H9 (cell line): ENCODE results near the gene THOC2. TPM values are rescaled to one million over a fixed set of nuclear protein-coding genes. Genes with fewer than 3 reads are reported as not detected.

Experiments used
- DNase-seq: peaks from one replicate; pipeline ENCODE4 v3.0.0-alpha.2; 2017
- H2AFZ ChIP-seq: one replicate; pipeline ENCODE4 v1.6.1; 2013; ENCODE audit warnings: mild to moderate bottlenecking, low read length, control low read depth, moderate library complexity
- H2AK5ac ChIP-seq: 2 replicates; pipeline ENCODE4 v1.6.1; 2013; ENCODE audit warnings: low read length, control low read depth, mixed read lengths; ENCODE audit not compliant: insufficient read length
- H2BK120ac ChIP-seq: one replicate; pipeline ENCODE4 v1.6.1; 2013; ENCODE audit warnings: low read depth, mild to moderate bottlenecking, low read length, control low read depth, inconsistent platforms; ENCODE audit not compliant: poor library complexity, severe bottlenecking
- H2BK12ac ChIP-seq: 2 replicates; pipeline ENCODE4 v1.6.1; 2013; ENCODE audit warnings: low read length, control low read depth, mixed read lengths, low read depth; ENCODE audit not compliant: insufficient read length
- H2BK15ac ChIP-seq: 2 replicates; pipeline ENCODE4 v1.6.1; 2013; ENCODE audit warnings: low read depth, low read length, control low read depth
- H2BK20ac ChIP-seq: one replicate; pipeline ENCODE4 v1.6.1; 2013; ENCODE audit warnings: low read depth, mild to moderate bottlenecking, low read length, control low read depth, inconsistent platforms; ENCODE audit not compliant: poor library complexity, severe bottlenecking
- H2BK5ac ChIP-seq: 2 replicates; pipeline ENCODE4 v1.6.1; 2013; ENCODE audit warnings: low read length, control low read depth, mixed read lengths; ENCODE audit not compliant: insufficient read length
- H3K14ac ChIP-seq: 2 replicates; pipeline ENCODE4 v1.6.1; 2013; ENCODE audit warnings: low read length, control low read depth; ENCODE audit not compliant: insufficient read depth
- H3K18ac ChIP-seq: 2 replicates; pipeline ENCODE4 v1.6.1; 2013; ENCODE audit warnings: low read depth, mild to moderate bottlenecking, mixed read lengths, low read length, control low read depth; ENCODE audit not compliant: insufficient read length
- H3K23ac ChIP-seq: 2 replicates; pipeline ENCODE4 v1.6.1; 2013; ENCODE audit warnings: low read length, control low read depth, mixed read lengths, low read depth; ENCODE audit not compliant: insufficient read length
- H3K23me2 ChIP-seq: 2 replicates; pipeline ENCODE4 v1.6.1; 2013; ENCODE audit warnings: low read depth, mild to moderate bottlenecking, mixed read lengths, low read length, control low read depth; ENCODE audit not compliant: insufficient read length, poor library complexity, severe bottlenecking
- H3K27ac ChIP-seq: 2 replicates; pipeline ENCODE4 v1.5.1; 2013; ENCODE audit warnings: low read length, control low read depth, mixed read lengths, low read depth; ENCODE audit not compliant: insufficient read length
- H3K27me3 ChIP-seq: 2 replicates; pipeline ENCODE4 v1.6.1; 2013; ENCODE audit warnings: low read length, control low read depth, inconsistent platforms; ENCODE audit not compliant: insufficient read depth
- H3K4ac ChIP-seq: 2 replicates; pipeline ENCODE4 v1.6.1; 2013; ENCODE audit warnings: low read depth, mild to moderate bottlenecking, control low read depth, inconsistent platforms, low read length, moderate library complexity
- H3K4me1 ChIP-seq: 2 replicates; pipeline ENCODE4 v1.6.1; 2013; ENCODE audit warnings: low read length, control low read depth, inconsistent platforms; ENCODE audit not compliant: insufficient read depth
- H3K4me2 ChIP-seq: 2 replicates; pipeline ENCODE4 v1.6.1; 2013; ENCODE audit warnings: low read length, control low read depth, mixed read lengths; ENCODE audit not compliant: insufficient read length, insufficient read depth
- H3K56ac ChIP-seq: 2 replicates; pipeline ENCODE4 v1.6.1; 2013; ENCODE audit warnings: low read depth, mild to moderate bottlenecking, mixed read lengths, low read length, control low read depth; ENCODE audit not compliant: insufficient read length
- H3K79me1 ChIP-seq: 2 replicates; pipeline ENCODE4 v1.6.1; 2013; ENCODE audit warnings: low read depth, mild to moderate bottlenecking, moderate library complexity, low read length, control low read depth, inconsistent platforms; ENCODE audit not compliant: insufficient read depth, poor library complexity, severe bottlenecking
- H3K79me2 ChIP-seq: 2 replicates; pipeline ENCODE4 v1.6.1; 2013; ENCODE audit warnings: low read length, control low read depth, inconsistent platforms; ENCODE audit not compliant: insufficient read depth
- H3K9ac ChIP-seq: 2 replicates; pipeline ENCODE4 v1.6.1; 2013; ENCODE audit warnings: low read length, control low read depth, mixed read lengths; ENCODE audit not compliant: insufficient read length; ENCODE audit errors: extremely low read depth
- H3K9me3 ChIP-seq: one replicate; pipeline ENCODE4 v1.6.1; 2013; ENCODE audit warnings: low read depth, low read length, inconsistent platforms; ENCODE audit not compliant: control insufficient read depth
- H3T11ph ChIP-seq: one replicate; pipeline ENCODE4 v1.6.1; 2013; ENCODE audit warnings: mild to moderate bottlenecking, low read length, control low read depth, inconsistent platforms
- H4K20me1 ChIP-seq: one replicate; pipeline ENCODE4 v1.6.1; 2013; ENCODE audit not compliant: control insufficient read depth, insufficient read length, insufficient read depth
- H4K5ac ChIP-seq: 2 replicates; pipeline ENCODE4 v1.6.1; 2013; ENCODE audit warnings: low read depth, mild to moderate bottlenecking, mixed read lengths, low read length, control low read depth; ENCODE audit not compliant: insufficient read length
- H4K8ac ChIP-seq: replicated peaks from 2 replicates; pipeline ENCODE4 v1.6.1; 2013; ENCODE audit warnings: low read length, control low read depth, mixed read lengths, low read depth; ENCODE audit not compliant: insufficient read length
- H4K91ac ChIP-seq: 2 replicates; pipeline ENCODE4 v1.6.1; 2013; ENCODE audit warnings: low read depth, mild to moderate bottlenecking, moderate library complexity, mixed read lengths, low read length, control low read depth; ENCODE audit not compliant: insufficient read length
- H3K27ac Mint-ChIP-seq, 3 experiments: 2 replicates in 2 of 3; 3 replicates in 1 of 3; pipeline ENCODE4 v1.8.0; 2020 to 2021; ENCODE audit warnings: mixed read lengths in 3 of 3, mild to moderate bottlenecking in 1 of 3, moderate library complexity in 1 of 3
- H3K27me3 Mint-ChIP-seq: 2 replicates; pipeline ENCODE4 v1.8.0; 2021; ENCODE audit warnings: low read depth, mild to moderate bottlenecking, moderate library complexity, mixed read lengths
- H3K36me3 Mint-ChIP-seq, 3 experiments: 2 replicates in 2 of 3; 3 replicates in 1 of 3; pipeline ENCODE4 v1.8.0; 2020 to 2021; ENCODE audit warnings: low read depth in 3 of 3, mixed read lengths in 3 of 3; ENCODE audit not compliant: insufficient read depth in 1 of 3
- H3K4me1 Mint-ChIP-seq, 2 experiments: 2 replicates each; pipeline ENCODE4 v1.8.0; 2020; ENCODE audit warnings: mixed read lengths in 2 of 2
- H3K4me3 Mint-ChIP-seq, 2 experiments: 2 replicates in 1 of 2; 3 replicates in 1 of 2; pipeline ENCODE4 v1.8.0; 2020 to 2021; ENCODE audit warnings: mild to moderate bottlenecking in 2 of 2, mixed read lengths in 2 of 2, moderate library complexity in 1 of 2
- H3K9me3 Mint-ChIP-seq, 2 experiments: 2 replicates in 1 of 2; 3 replicates in 1 of 2; pipeline ENCODE4 v1.8.0; 2020; ENCODE audit warnings: mild to moderate bottlenecking in 2 of 2, mixed read lengths in 2 of 2, moderate library complexity in 1 of 2
- CTCF ChIP-seq: fragments of 200-600 bp; sonication (generic); conservative IDR thresholded peaks from 3 replicates; pipeline ENCODE4 v1.8.0; 2021; ENCODE audit warnings: antibody characterized with exemption, mild to moderate bottlenecking
- WGBS: extraction: QIAGEN DNeasy Blood & Tissue Kit; methylation state at CpG from one replicate; pipeline ENCODE4 v1.1.7; 2013; ENCODE audit warnings: missing lambda C conversion rate, low lambda C conversion rate, mixed read lengths; ENCODE audit not compliant: insufficient read length; ENCODE audit errors: extremely low coverage; 5-methylcytosine and 5-hydroxymethylcytosine counted together
- total RNA-seq: library from RNA; stranded (reverse); gene quantifications from 2 replicates; pipeline ENCODE4 v1.2.1, GENCODE V29; 2021

THOC2 gene
- total RNA-seq, 1 experiment from 2014 or later: 72.1 TPM

- Mint-ChIP-seq H3K27ac (no peak overlapping the region), H3K4me3 (no peak overlapping the region), H3K36me3 (peaks cover 4 to 7% (median 6%) of the 10 kb centered on the region in 3 experiments; a peak in 5 of 7 replicates), H3K9me3 (peaks cover 23 to 75% of the 10 kb centered on the region in 2 experiments), H3K4me1 (no peaks in the 10 kb centered on the region), H3K27me3 (no peaks in the 10 kb centered on the region; the same call in 1 of the 2 replicates)
- no peaks in the 10 kb centered on the region for H3K23me2 ChIP-seq
- no peak overlapping the region for H3K9ac ChIP-seq
- H3K18ac ChIP-seq: no peak overlapping the region
- no peak overlapping the region for H2BK20ac ChIP-seq
- H2BK12ac ChIP-seq: no peak overlapping the region
- no peaks in the 10 kb centered on the region for H3K4me1 ChIP-seq
- no peak overlapping the region for H2AK5ac ChIP-seq
- no peak for DNase-seq
- H4K5ac ChIP-seq: no peak overlapping the region
- whole genome bisulfite sequencing: no CpG with 5 or more reads among the region's 2 CpGs
- H3K4me2 ChIP-seq: no peak overlapping the region
- H2BK5ac ChIP-seq: no peak overlapping the region
- no peak overlapping the region for H3K56ac ChIP-seq
- H4K8ac ChIP-seq: no peak overlapping the region
- H3K14ac ChIP-seq: no peak overlapping the region
- no peak overlapping the region for H3K23ac ChIP-seq
- H3T11ph ChIP-seq: no peak overlapping the region
- no peaks in the 10 kb centered on the region for H3K79me1 ChIP-seq
- H3K79me2 ChIP-seq: no peaks in the 10 kb centered on the region
- TF ChIP-seq CTCF: no peak
- H3K4ac ChIP-seq: no peak overlapping the region
- no peak overlapping the region for H4K91ac ChIP-seq
- H2BK15ac ChIP-seq: no peak overlapping the region
- H2AFZ ChIP-seq: no peak overlapping the region
- H3K27ac ChIP-seq: no peak overlapping the region
- peaks cover 29% of the 10 kb centered on the region for H3K9me3 ChIP-seq
- H3K27me3 ChIP-seq: no peaks in the 10 kb centered on the region
- no peaks in the 10 kb centered on the region for H4K20me1 ChIP-seq
- H2BK120ac ChIP-seq: no peak overlapping the region
Observed at GRCh38 chrX:123755107-123755506, 22.3 kb upstream of the THOC2 start.
